Tibial nerve (tissue), 4 donors: ENCODE data around the gene RAD1. TPM values are rescaled to one million over a fixed set of nuclear protein-coding genes. Genes with fewer than 3 reads are reported as not detected.

ENCODE experiments used
- DNase-seq, 2 donors: peaks; one replicate each; pipeline ENCODE4 v3.0.0-alpha.2; 2019; ENCODE audit warnings: low spot score in 2 of 2
- H3K27ac ChIP-seq, 4 donors: fragments of 200-600 bp; sonication (generic) in 3 of 4; one replicate each; pipeline ENCODE4 v1.5.1; 2017 to 2019; ENCODE audit warnings: mild to moderate bottlenecking in 1 of 4
- H3K27me3 ChIP-seq, 2 donors: fragments of 200-600 bp; sonication (generic) in 1 of 2; one replicate each; pipeline versions ENCODE4 v1.5.1 to v1.6.0; 2017 to 2019
- H3K36me3 ChIP-seq, 3 donors: fragments of 200-600 bp; sonication (generic); one replicate each; pipeline ENCODE4 v1.5.1; 2018 to 2019
- H3K4me1 ChIP-seq, 4 donors: fragments of 200-600 bp; sonication (generic) in 3 of 4; one replicate each; pipeline ENCODE4 v1.5.1; 2017 to 2019
- H3K4me3 ChIP-seq, 4 donors: fragments of 200-600 bp; sonication (generic) in 3 of 4; one replicate each; pipeline ENCODE4 v1.5.1; 2017 to 2019; ENCODE audit warnings: mild to moderate bottlenecking in 1 of 4, moderate library complexity in 1 of 4
- H3K9me3 ChIP-seq, 4 donors: fragments of 200-600 bp; sonication (generic) in 3 of 4; one replicate each; pipeline ENCODE4 v1.5.1; 2017 to 2019
- CTCF ChIP-seq, 5 experiments: fragments of 200-600 bp in 3 of 5; fragments of 450-650 bp in 2 of 5; sonication (generic) in 3 of 5; IDR thresholded peaks; one replicate each; pipeline ENCODE4 v1.5.1; 2016 to 2019; ENCODE audit warnings: antibody characterized with exemption in 5 of 5, mild to moderate bottlenecking in 3 of 5, moderate library complexity in 2 of 5
- EP300 ChIP-seq, 2 donors: sonication (generic); formaldehyde crosslinking; IDR thresholded peaks; one replicate each; pipeline ENCODE4 v1.6.1; 2017; ENCODE audit warnings: antibody characterized with exemption in 2 of 2, mild to moderate bottlenecking in 1 of 2
- POLR2A ChIP-seq, 2 donors: fragments of 450-650 bp; IDR thresholded peaks; one replicate each; pipeline ENCODE4 v1.6.1; 2017; ENCODE audit warnings: antibody characterized with exemption in 2 of 2, mild to moderate bottlenecking in 2 of 2, moderate library complexity in 2 of 2
- WGBS, 2 donors: methylation state at CpG; one replicate each; pipeline ENCODE4 v1.1.5; 2018; 5-methylcytosine and 5-hydroxymethylcytosine counted together
- total RNA-seq, 4 donors: library from RNA; depleted of rRNA; stranded (reverse); fragments of >200 nt; gene quantifications; one replicate each; pipeline ENCODE4 v1.1.0, GENCODE V29; 2016

The RAD1 gene
- total RNA-seq, 4 donors from 2014 or later: 12.3 to 22.3 (median 16.7) TPM

GRCh38 chr5:34886392-34887119 lies 28.7 kb downstream of the RAD1 start:
- Histone ChIP-seq H3K9me3 (no peaks in the 10 kb centered on the region), H3K27ac (no peak overlapping the region), H3K36me3 (no peaks in the 10 kb centered on the region), H3K4me3 (no peak overlapping the region), H3K27me3 (no peaks in the 10 kb centered on the region), H3K4me1 (peaks cover 0 to 2% (median 0%) of the 10 kb centered on the region in 4 donors)
- TF ChIP-seq CTCF (IDR thresholded peaks at IDR 0.05) (no peak), EP300 (IDR thresholded peaks at IDR 0.05) (no peak), POLR2A (IDR thresholded peaks at IDR 0.05) (no peak)
- WGBS, 2 donors: 86 to 90% methylated on average over 3 of the region's 3 CpGs
- DNase-seq: no peak

- H3K4me3 ChIP-seq: no peak overlapping the region
- no peaks in the 10 kb centered on the region for H3K36me3 ChIP-seq
- DNase-seq: no peak
- H3K27ac ChIP-seq: no peak overlapping the region
- no peaks in the 10 kb centered on the region for H3K27me3 ChIP-seq
- H3K9me3 ChIP-seq: peaks cover 0 to 10% (median 0%) of the 10 kb centered on the region in 4 donors
- no peaks in the 10 kb centered on the region for H3K4me1 ChIP-seq
- TF ChIP-seq POLR2A (IDR thresholded peaks at IDR 0.05) (no peak), EP300 (IDR thresholded peaks at IDR 0.05) (no peak), CTCF (IDR thresholded peaks at IDR 0.05) (no peak)
Measured at GRCh38 chr5:34881246-34881645, 34.1 kb downstream of the RAD1 start.

GRCh38 chr5:34876275-34876674 lies 39.0 kb downstream of the RAD1 start:
- H3K9me3 ChIP-seq: peaks cover 0 to 15% (median 0%) of the 10 kb centered on the region in 4 donors
- no peaks in the 10 kb centered on the region for H3K27me3 ChIP-seq
- DNase-seq: no peak
- H3K4me1 ChIP-seq: no peaks in the 10 kb centered on the region
- TF ChIP-seq CTCF (IDR thresholded peaks at IDR 0.05) (no peak), EP300 (IDR thresholded peaks at IDR 0.05) (no peak), POLR2A (IDR thresholded peaks at IDR 0.05) (no peak)
- no peaks in the 10 kb centered on the region for H3K36me3 ChIP-seq
- no peak overlapping the region for H3K4me3 ChIP-seq
- no peak overlapping the region for H3K27ac ChIP-seq

- Histone ChIP-seq H3K9me3 (no peaks in the 10 kb centered on the region), H3K27me3 (no peaks in the 10 kb centered on the region), H3K4me3 (no peak overlapping the region), H3K36me3 (no peaks in the 10 kb centered on the region), H3K4me1 (peaks cover 0 to 15% (median 0%) of the 10 kb centered on the region in 4 donors), H3K27ac (no peak overlapping the region)
- WGBS, 2 donors: 96 to 97% methylated on average over 2 of the region's 2 CpGs
- no peak for DNase-seq
- TF ChIP-seq POLR2A (IDR thresholded peaks at IDR 0.05) (no peak), EP300 (IDR thresholded peaks at IDR 0.05) (no peak), CTCF (IDR thresholded peaks at IDR 0.05) (no peak)
Measured at GRCh38 chr5:34870382-34870781, 44.9 kb downstream of the RAD1 start.

GRCh38 chr5:34869256-34869655 lies 46.0 kb downstream of the RAD1 start:
- Histone ChIP-seq H3K27ac (no peak overlapping the region), H3K4me1 (peaks cover 0 to 18% (median 0%) of the 10 kb centered on the region in 4 donors), H3K9me3 (no peaks in the 10 kb centered on the region), H3K4me3 (no peak overlapping the region), H3K27me3 (no peaks in the 10 kb centered on the region), H3K36me3 (no peaks in the 10 kb centered on the region)
- DNase-seq: no peak
- 45 to 53% methylated on average over 1 of the region's 1 CpG for WGBS, 2 donors
- TF ChIP-seq CTCF (IDR thresholded peaks at IDR 0.05): no peak
- TF ChIP-seq EP300 (IDR thresholded peaks at IDR 0.05): no peak
- no peak for TF ChIP-seq POLR2A (IDR thresholded peaks at IDR 0.05)
